GM12878 (cell line): ENCODE results near the gene MYL11. TPM values are rescaled to one million over a fixed set of nuclear protein-coding genes. Genes with fewer than 3 reads are reported as not detected.

ENCODE experiments used
- BHLHE40 ChIP-seq, 2 experiments: fragments of 450-650 bp in 1 of 2; IDR thresholded peaks; 2 replicates each; pipeline ENCODE4 v1.6.1; 2011 to 2017; ENCODE audit warnings: low read depth in 2 of 2, borderline replicate concordance in 1 of 2, improper control_type of control experiment in 1 of 2, low read length in 1 of 2, mild to moderate bottlenecking in 1 of 2
- CEBPZ ChIP-seq: fragments of 150-350 bp; IDR thresholded peaks from 2 replicates; pipeline ENCODE4 v1.6.1; 2016; ENCODE audit warnings: low read depth, low read length
- EED ChIP-seq: sonication (generic); IDR thresholded peaks from 2 replicates; pipeline ENCODE4 v1.6.1; 2016; ENCODE audit warnings: antibody characterized with exemption, low read depth
- HDGF ChIP-seq: fragments of 450-650 bp; IDR thresholded peaks from 2 replicates; pipeline ENCODE4 v1.6.1; 2016; ENCODE audit warnings: antibody characterized with exemption
- HSF1 ChIP-seq: fragments of 150-350 bp; IDR thresholded peaks from 2 replicates; pipeline ENCODE4 v1.6.1; 2014; ENCODE audit warnings: mild to moderate bottlenecking, low read depth, low read length
- IKZF2 ChIP-seq, 2 experiments: fragments of 450-650 bp; IDR thresholded peaks; 2 replicates each; pipeline ENCODE4 v1.6.1; 2017; ENCODE audit warnings: mild to moderate bottlenecking in 2 of 2, moderate library complexity in 2 of 2
- NKRF ChIP-seq: fragments of 450-650 bp; conservative IDR thresholded peaks from 2 replicates; pipeline ENCODE4 v1.6.1; 2017; ENCODE audit warnings: mild to moderate bottlenecking, moderate library complexity
- PAX5 ChIP-seq: IDR thresholded peaks from 2 replicates; pipeline ENCODE4 v1.6.1; 2011; ENCODE audit warnings: low read depth, low read length, borderline replicate concordance
- PRDM15 ChIP-seq: fragments of 450-650 bp; formaldehyde crosslinking; IDR thresholded peaks from 2 replicates; pipeline ENCODE4 v1.4.0; 2020; ENCODE audit warnings: mild to moderate bottlenecking, moderate library complexity
- RB1 ChIP-seq: fragments of 450-650 bp; formaldehyde crosslinking; IDR thresholded peaks from 2 replicates; pipeline ENCODE4 v1.6.1; 2017; ENCODE audit warnings: mild to moderate bottlenecking, borderline replicate concordance
- SMAD5 ChIP-seq: IDR thresholded peaks from 2 replicates; pipeline ENCODE4 v1.6.1; 2016; ENCODE audit warnings: antibody characterized with exemption, low read depth
- SP1 ChIP-seq: IDR thresholded peaks from one replicate; pipeline ENCODE4 v1.6.1; 2011; ENCODE audit warnings: low read depth, low read length
- WRNIP1 ChIP-seq: IDR thresholded peaks from 2 replicates; pipeline ENCODE4 v1.6.1; 2011; ENCODE audit warnings: low read depth, low read length, improper control_type of control experiment, borderline replicate concordance
- ZNF207 ChIP-seq: fragments of 450-650 bp; IDR thresholded peaks from 2 replicates; pipeline ENCODE4 v1.6.1; 2014; ENCODE audit warnings: antibody characterized with exemption, mild to moderate bottlenecking, borderline replicate concordance
- ZNF274 ChIP-seq: IDR thresholded peaks from one replicate; pipeline ENCODE4 v1.8.0; 2011; ENCODE audit not compliant: insufficient read length, insufficient read depth
- ZSCAN29 ChIP-seq: fragments of 450-650 bp; IDR thresholded peaks from 2 replicates; pipeline ENCODE4 v1.6.1; 2017; ENCODE audit warnings: mild to moderate bottlenecking, moderate library complexity
- polyA plus RNA-seq, 11 experiments: library from polyadenylated mRNA; depleted of rRNA in 4 of 11; unstranded in 6 of 11; stranded (reverse) in 5 of 11; fragments of >200 nt; fragmentation: Nextera tagmentation in 4 of 11; fragmentation: Illumina TruSeq in 1 of 11; extraction: Ambion mirVana in 4 of 11; extraction: Trizol in 1 of 11; gene quantifications; 1 replicate in 1 of 11; 2 replicates in 10 of 11; pipeline versions ENCODE4 v1.2.1 to v1.2.3, GENCODE V29; 2011 to 2016; ENCODE audit warnings: inconsistent platforms in 2 of 11, missing spikeins in 2 of 11, low read depth in 1 of 11
- total RNA-seq, 4 experiments: library from RNA; depleted of rRNA in 3 of 4; stranded (reverse); fragments of >200 nt in 3 of 4; fragmentation: Illumina TruSeq in 1 of 4; extraction: Trizol in 1 of 4; gene quantifications; 2 replicates each; pipeline versions ENCODE4 v1.2.1 to v1.2.3, GENCODE V29; 2013 to 2021

Gene MYL11
- total and polyA plus RNA-seq, 10 of the 15 experiments (the other 5 are each of a cell fraction or from before 2014, with no cell fraction given), result 0.19 to 1.2 (median 0.61) TPM; not detected in 5

- TF ChIP-seq CEBPZ (no peak), SP1 (peak; percentile 20), SMAD5 (no peak), ZNF207 (peak; percentile 54; the same call in 1 of the 2 replicates), ZNF274 (no peak), ZSCAN29 (no peak), NKRF (peak; percentile 18; the same call in 1 of the 2 replicates), EED (peak; percentile 61), HDGF (0 out of 2 replicates have a peak, but pooled peaks have one; percentile 22), IKZF2 (IDR thresholded peaks at IDR 0.05) (peak; percentile 69; a peak in 3 of 4 replicates), RB1 (peak; percentile 69; the same call in 1 of the 2 replicates), BHLHE40 (IDR thresholded peaks at IDR 0.05; ENCODE audit: borderline replicate concordance in 1 of 2, low read depth in 2 of 2, low read length in 1 of 2) (peak; percentile 5 to 22; a peak in 1 of 4 replicates), PRDM15 (CRISPR knock-in tag) (no peak), WRNIP1 (0 out of 2 replicates have a peak, but pooled peaks have one; percentile 57), PAX5 (peak; percentile 42; the same call in 1 of the 2 replicates), HSF1 (no peak)
These were observed 34.8 kb downstream of the MYL11 start (continued) for GRCh38 chr16:30409125-30410060.
